HUES64 (cell line): ENCODE results near the gene BCOR.
A peak's percentile ranks its signal among the peaks of the same experiment; 100 is the strongest.

Experiments
- H3K27ac ChIP-seq: 2 replicates; pipeline ENCODE4 v1.7.0; 2013; ENCODE audit warnings: low read depth, low read length, inconsistent platforms
- H3K27me3 ChIP-seq: 2 replicates; pipeline ENCODE4 v1.6.1; 2013; ENCODE audit warnings: mild to moderate bottlenecking, low read length; ENCODE audit not compliant: insufficient read depth
- H3K36me3 ChIP-seq: 2 replicates; pipeline ENCODE4 v1.6.1; 2013; ENCODE audit warnings: mild to moderate bottlenecking, low read length; ENCODE audit not compliant: insufficient read depth
- H3K4me1 ChIP-seq: 2 replicates; pipeline ENCODE4 v1.6.1; 2013; ENCODE audit warnings: mild to moderate bottlenecking, low read length, moderate library complexity; ENCODE audit not compliant: insufficient read depth
- H3K4me3 ChIP-seq: 2 replicates; pipeline ENCODE4 v1.5.1; 2013; ENCODE audit warnings: mild to moderate bottlenecking, low read length, moderate library complexity
- H3K9ac ChIP-seq: 2 replicates; pipeline ENCODE4 v1.6.1; 2013; ENCODE audit warnings: mild to moderate bottlenecking, low read depth, low read length
- H3K9me3 ChIP-seq: 2 replicates; pipeline ENCODE4 v1.6.1; 2013; ENCODE audit warnings: low read depth, low read length; ENCODE audit not compliant: insufficient read depth
- WGBS: fragments of 150-250, 120-280 bp; methylation state at CpG from one replicate; pipeline ENCODE4 v1.1.7; 2013; ENCODE audit warnings: missing lambda C conversion rate; 5-methylcytosine and 5-hydroxymethylcytosine counted together

Gene BCOR

DNA sequence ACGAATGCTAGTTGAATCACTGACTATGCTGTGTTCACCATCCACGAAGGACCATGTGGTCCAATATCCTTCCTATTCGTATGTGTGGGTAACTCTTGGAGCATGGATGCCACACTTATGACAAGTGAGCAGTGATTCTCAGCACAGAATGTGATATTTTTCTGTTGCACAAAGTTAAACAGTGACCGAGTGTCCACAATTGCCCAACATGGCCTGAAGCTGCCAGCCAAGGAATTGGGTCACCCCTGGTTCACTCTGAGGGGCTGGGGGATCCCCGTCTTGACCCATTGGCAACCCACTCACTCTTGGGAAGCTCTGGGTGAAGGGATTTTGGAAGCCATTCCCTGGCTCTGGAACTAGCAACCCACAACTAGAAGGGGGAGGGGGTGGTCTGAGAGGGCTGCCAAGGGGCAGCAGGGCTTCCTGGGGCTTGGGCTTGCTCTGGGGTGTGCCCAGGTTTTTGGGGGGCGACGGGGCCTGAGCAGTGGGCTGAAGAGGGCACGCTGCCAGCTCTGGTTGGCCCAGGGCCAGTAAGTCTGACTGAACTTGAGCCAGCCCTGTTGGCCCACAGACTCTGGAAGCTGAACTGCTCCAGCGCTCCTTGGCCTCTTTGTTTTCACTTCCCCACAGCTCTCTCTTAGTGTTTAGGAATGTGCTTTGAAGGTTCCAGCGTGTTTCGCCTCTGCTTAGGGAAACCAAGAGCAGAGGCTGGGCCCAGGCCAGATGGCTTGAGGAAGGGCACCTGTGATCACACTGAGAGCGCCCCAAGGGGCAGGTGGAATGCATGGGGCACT, 43.1 kb upstream of the BCOR start:
- no peaks in the 10 kb centered on the region for H3K36me3 ChIP-seq
- no peak overlapping the region for H3K4me3 ChIP-seq
- 61% methylated on average over 12 of the region's 12 CpGs for WGBS
- H3K9ac ChIP-seq: peak overlapping the region; percentile 3; the same call in 1 of the 2 replicates
- H3K9me3 ChIP-seq: no peaks in the 10 kb centered on the region
- 0 out of 2 replicates have a peak overlapping the region, but pooled peaks have one; percentile 10 for H3K27ac ChIP-seq
- peaks cover 24% of the 10 kb centered on the region for H3K4me1 ChIP-seq
- H3K27me3 ChIP-seq: peaks cover 32% of the 10 kb centered on the region

DNA sequence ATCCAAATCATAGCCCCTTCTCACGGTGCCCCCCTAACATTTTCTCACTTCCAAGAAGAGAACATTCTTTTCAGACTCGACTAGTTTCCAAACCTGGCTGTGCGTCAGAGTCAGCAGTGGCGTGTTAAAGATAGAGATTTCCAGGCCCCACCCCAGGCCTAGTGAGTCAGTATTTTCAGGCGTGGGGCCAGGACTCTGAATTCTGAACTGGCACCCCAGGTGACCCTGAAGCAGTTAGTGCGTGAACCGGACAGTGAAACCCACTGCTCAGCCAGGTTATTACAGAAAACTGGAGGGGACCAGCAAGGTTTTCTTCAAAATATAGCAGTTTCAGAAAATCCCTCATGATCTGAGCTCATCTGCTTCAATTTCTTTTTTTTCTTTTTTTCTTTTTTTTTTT, 35.0 kb upstream of the BCOR start:
- Histone ChIP-seq H3K4me3 (no peak overlapping the region), H3K4me1 (no peaks in the 10 kb centered on the region), H3K27me3 (no peaks in the 10 kb centered on the region), H3K36me3 (no peaks in the 10 kb centered on the region), H3K27ac (no peak overlapping the region), H3K9ac (no peak overlapping the region), H3K9me3 (no peaks in the 10 kb centered on the region)
- WGBS: 93% methylated on average over 7 of the region's 7 CpGs

GRCh38 chrX:40131654-40132337, 34.0 kb upstream of the BCOR start:
- no peaks in the 10 kb centered on the region for H3K9me3 ChIP-seq
- no peaks in the 10 kb centered on the region for H3K4me1 ChIP-seq
- H3K27ac ChIP-seq: no peak overlapping the region
- WGBS: 89% methylated on average over 10 of the region's 10 CpGs
- H3K27me3 ChIP-seq: no peaks in the 10 kb centered on the region
- H3K36me3 ChIP-seq: no peaks in the 10 kb centered on the region
- no peak overlapping the region for H3K9ac ChIP-seq
- no peak overlapping the region for H3K4me3 ChIP-seq

- Histone ChIP-seq H3K27ac (no peak overlapping the region), H3K9me3 (no peaks in the 10 kb centered on the region), H3K27me3 (no peaks in the 10 kb centered on the region), H3K4me1 (no peaks in the 10 kb centered on the region), H3K36me3 (no peaks in the 10 kb centered on the region), H3K9ac (no peak overlapping the region), H3K4me3 (no peak overlapping the region)
- WGBS: 90% methylated on average over 6 of the region's 6 CpGs
Observed at GRCh38 chrX:40130207-40130606, 32.4 kb upstream of the BCOR start.

GRCh38 chrX:40127052-40127451, 29.3 kb upstream of the BCOR start:
- no peak overlapping the region for H3K9ac ChIP-seq
- 88% methylated on average over 2 of the region's 2 CpGs for WGBS
- H3K4me1 ChIP-seq: no peaks in the 10 kb centered on the region
- H3K27me3 ChIP-seq: no peaks in the 10 kb centered on the region
- no peak overlapping the region for H3K27ac ChIP-seq
- H3K36me3 ChIP-seq: no peaks in the 10 kb centered on the region
- H3K4me3 ChIP-seq: no peak overlapping the region
- H3K9me3 ChIP-seq: no peaks in the 10 kb centered on the region

DNA sequence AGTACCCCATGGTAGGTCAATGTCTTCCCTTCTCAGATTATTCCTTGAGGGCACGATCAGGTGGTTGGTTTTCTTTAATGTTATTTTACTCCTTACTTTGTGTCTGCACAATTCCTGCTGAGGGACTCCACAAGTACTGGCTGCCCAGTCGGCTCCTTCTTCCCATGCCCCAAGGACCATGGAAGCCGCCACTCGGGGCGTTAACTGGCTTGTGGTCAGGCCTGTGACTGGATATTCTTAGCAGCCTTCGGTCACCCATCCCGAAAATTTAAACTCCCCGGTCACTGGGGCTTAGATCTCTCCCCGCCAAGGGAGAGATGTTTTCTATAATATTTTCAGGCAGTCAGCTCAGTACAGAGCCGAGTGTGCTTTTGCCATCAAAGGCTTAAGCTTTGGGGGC, 24.7 kb upstream of the BCOR start:
- H3K9me3 ChIP-seq: no peaks in the 10 kb centered on the region

GRCh38 chrX:40121618-40122017, 23.9 kb upstream of the BCOR start:
- H3K9me3 ChIP-seq: no peaks in the 10 kb centered on the region
- WGBS: 92% methylated on average over 5 of the region's 5 CpGs
- no peak overlapping the region for H3K27ac ChIP-seq
- H3K4me3 ChIP-seq: no peak overlapping the region
- no peak overlapping the region for H3K9ac ChIP-seq
- 0 out of 2 replicates have a peak, but pooled peaks cover 3% of the 10 kb centered on the region for H3K4me1 ChIP-seq
- H3K27me3 ChIP-seq: no peaks in the 10 kb centered on the region
- no peaks in the 10 kb centered on the region for H3K36me3 ChIP-seq

More for the DNA sequence above, 24.7 kb upstream of the BCOR start:
- no peaks in the 10 kb centered on the region for H3K36me3 ChIP-seq
- no peak overlapping the region for H3K27ac ChIP-seq
- 0 out of 2 replicates have a peak, but pooled peaks cover 3% of the 10 kb centered on the region for H3K4me1 ChIP-seq
- H3K9ac ChIP-seq: no peak overlapping the region
- no peak overlapping the region for H3K4me3 ChIP-seq
- WGBS: 93% methylated on average over 9 of the region's 10 CpGs
- no peaks in the 10 kb centered on the region for H3K27me3 ChIP-seq

GRCh38 chrX:40120838-40121580, 23.3 kb upstream of the BCOR start:
- Histone ChIP-seq H3K9ac (no peak overlapping the region), H3K27me3 (no peaks in the 10 kb centered on the region), H3K9me3 (no peaks in the 10 kb centered on the region), H3K4me3 (no peak overlapping the region), H3K36me3 (no peaks in the 10 kb centered on the region), H3K4me1 (0 out of 2 replicates have a peak, but pooled peaks cover 3% of the 10 kb centered on the region), H3K27ac (no peak overlapping the region)
- 89% methylated on average over 11 of the region's 11 CpGs for WGBS

DNA sequence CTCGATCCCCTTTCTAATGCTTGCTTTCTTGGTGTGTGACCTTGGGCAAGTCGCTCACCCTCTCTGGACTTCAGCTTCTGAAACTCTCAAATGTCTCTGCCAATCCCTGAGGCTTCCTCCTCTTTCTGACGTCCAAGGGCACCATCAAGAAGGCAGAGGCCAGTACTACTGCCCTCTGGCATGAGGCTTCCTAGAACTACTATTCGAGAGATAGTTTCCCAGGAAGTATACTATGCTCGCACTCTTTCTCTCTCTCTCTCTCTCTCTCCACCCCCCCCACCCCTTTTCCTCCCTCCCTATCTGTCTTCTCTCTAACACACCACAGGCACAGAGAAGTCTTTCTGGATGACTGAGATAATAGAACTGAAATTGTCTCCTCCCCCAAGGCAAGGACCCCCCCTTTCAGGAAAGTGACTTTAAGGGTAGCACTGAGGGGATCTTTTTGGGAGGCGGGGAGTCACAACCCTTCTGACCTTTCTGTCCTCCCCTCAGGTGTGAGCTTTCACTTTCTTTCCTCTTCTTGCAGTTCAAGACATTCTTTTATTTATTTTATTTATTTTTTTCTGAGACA, 20.0 kb upstream of the BCOR start:
- 0 out of 2 replicates have a peak, but pooled peaks cover 3% of the 10 kb centered on the region for H3K4me1 ChIP-seq
- no peak overlapping the region for H3K4me3 ChIP-seq
- no peak overlapping the region for H3K9ac ChIP-seq
- no peaks in the 10 kb centered on the region for H3K36me3 ChIP-seq
- no peaks in the 10 kb centered on the region for H3K27me3 ChIP-seq
- 79% methylated on average over 5 of the region's 6 CpGs for WGBS
- no peak overlapping the region for H3K27ac ChIP-seq
- no peaks in the 10 kb centered on the region for H3K9me3 ChIP-seq

- Histone ChIP-seq H3K9ac (no peak overlapping the region), H3K4me3 (no peak overlapping the region), H3K4me1 (0 out of 2 replicates have a peak, but pooled peaks cover 3% of the 10 kb centered on the region), H3K9me3 (no peaks in the 10 kb centered on the region), H3K36me3 (no peaks in the 10 kb centered on the region), H3K27me3 (no peaks in the 10 kb centered on the region), H3K27ac (no peak overlapping the region)
- 95% methylated on average over 9 of the region's 9 CpGs for WGBS
Observed at GRCh38 chrX:40116925-40117324, 19.2 kb upstream of the BCOR start.
